ENCODE results near the gene PRKCZ.
"Not testable (repeated sequence)": the region's sequence is repeated elsewhere in the genome, so short reads cannot be mapped to it uniquely, and the experiment has no call there.

- not testable (repeated sequence) for TF ChIP-seq CTCF (IDR thresholded peaks at IDR 0.05); POLR2A (IDR thresholded peaks at IDR 0.05; ENCODE audit: low read depth); POLR2AphosphoS5 (IDR thresholded peaks at IDR 0.05); EP300 (IDR thresholded peaks at IDR 0.05)
Observed at GRCh38 chr1:2139156-2139555, 88.9 kb downstream of the PRKCZ start.

Measured in esophagus muscularis mucosa (tissue), 4 donors.